Prostate gland (tissue), 2 donors: ENCODE results near the gene IRF2.

Experiments used
- POLR2AphosphoS5 ChIP-seq: sonication (generic); formaldehyde crosslinking; IDR thresholded peaks from one replicate; pipeline ENCODE4 v1.6.1; 2017; ENCODE audit warnings: antibody characterized with exemption
- TF ChIP-seq, protein P1 (sequence below), 4 experiments: fragments of 200-600 bp in 2 of 4; fragments of 450-650 bp in 2 of 4; sonication (generic) in 2 of 4; IDR thresholded peaks; 1 replicate in 3 of 4; 2 replicates in 1 of 4; pipeline ENCODE4 v1.5.1; 2016 to 2019; ENCODE audit warnings: antibody characterized with exemption in 4 of 4, mild to moderate bottlenecking in 2 of 4, moderate library complexity in 2 of 4

- TF ChIP-seq, protein P1, sequence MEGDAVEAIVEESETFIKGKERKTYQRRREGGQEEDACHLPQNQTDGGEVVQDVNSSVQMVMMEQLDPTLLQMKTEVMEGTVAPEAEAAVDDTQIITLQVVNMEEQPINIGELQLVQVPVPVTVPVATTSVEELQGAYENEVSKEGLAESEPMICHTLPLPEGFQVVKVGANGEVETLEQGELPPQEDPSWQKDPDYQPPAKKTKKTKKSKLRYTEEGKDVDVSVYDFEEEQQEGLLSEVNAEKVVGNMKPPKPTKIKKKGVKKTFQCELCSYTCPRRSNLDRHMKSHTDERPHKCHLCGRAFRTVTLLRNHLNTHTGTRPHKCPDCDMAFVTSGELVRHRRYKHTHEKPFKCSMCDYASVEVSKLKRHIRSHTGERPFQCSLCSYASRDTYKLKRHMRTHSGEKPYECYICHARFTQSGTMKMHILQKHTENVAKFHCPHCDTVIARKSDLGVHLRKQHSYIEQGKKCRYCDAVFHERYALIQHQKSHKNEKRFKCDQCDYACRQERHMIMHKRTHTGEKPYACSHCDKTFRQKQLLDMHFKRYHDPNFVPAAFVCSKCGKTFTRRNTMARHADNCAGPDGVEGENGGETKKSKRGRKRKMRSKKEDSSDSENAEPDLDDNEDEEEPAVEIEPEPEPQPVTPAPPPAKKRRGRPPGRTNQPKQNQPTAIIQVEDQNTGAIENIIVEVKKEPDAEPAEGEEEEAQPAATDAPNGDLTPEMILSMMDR (IDR thresholded peaks at IDR 0.05): no peak
- TF ChIP-seq POLR2AphosphoS5: no peak
Measured at GRCh38 chr4:184439386-184439785, 35.0 kb downstream of the IRF2 start.
